ENCODE measurements around the gene BIRC5. TPM values are rescaled to one million over a fixed set of nuclear protein-coding genes. Genes with fewer than 3 reads are reported as not detected.

The BIRC5 gene
- total and polyA plus RNA-seq, 8 donors, result 0.12 to 1.7 (median 0.77) TPM; not detected in 1

GRCh38 chr17:78253946-78254672, 40.1 kb downstream of the BIRC5 start:
- DNase-seq (peak; percentile 79 to 94 (median 84)), ATAC-seq (peak; percentile 85 to 91 (median 88)), FAIRE-seq (no peak)
- TF ChIP-seq CTCF (IDR thresholded peaks at IDR 0.05), result no peak
- Histone ChIP-seq H3K36me3 (no peaks in the 10 kb centered on the region), H3K4me3 (peak overlapping the region; percentile 75 to 99 (median 90)), H3K9me3 (no peaks in the 10 kb centered on the region), H3K27ac (peak overlapping the region; percentile 58 to 79 (median 72)), H3K27me3 (no peaks in the 10 kb centered on the region), H3K4me1 (no peaks in the 10 kb centered on the region)
- intact Hi-C loops (cut with DNase I), result no loop called here
- 1 to 2% methylated on average over 53 to 73 of the region's 73 CpGs for WGBS, 2 donors

- intact Hi-C loops (cut with DNase I), result no loop called here
- no peaks in the 10 kb centered on the region for H3K36me3 ChIP-seq
- H3K9me3 ChIP-seq, result no peaks in the 10 kb centered on the region
- no peaks in the 10 kb centered on the region for H3K27me3 ChIP-seq
- peak in 2 of 6 donors; percentile 31 to 51 for DNase-seq
- ATAC-seq, result no peak
- 68 to 76% methylated on average over 18 of the region's 18 CpGs for WGBS, 2 donors
- no peaks in the 10 kb centered on the region for H3K4me1 ChIP-seq
- no peak overlapping the region for H3K27ac ChIP-seq
- no peak for FAIRE-seq
- no peak overlapping the region for H3K4me3 ChIP-seq
- TF ChIP-seq CTCF (IDR thresholded peaks at IDR 0.05), result no peak
Observed at GRCh38 chr17:78255029-78255656, 41.1 kb downstream of the BIRC5 start.

- FAIRE-seq (no peak), DNase-seq (peak in 1 of 6 donors; percentile 21), ATAC-seq (no peak)
- H3K4me1 ChIP-seq, result no peaks in the 10 kb centered on the region
- no peaks in the 10 kb centered on the region for H3K36me3 ChIP-seq
- WGBS, 2 donors, result 74 to 77% methylated on average over 13 to 14 of the region's 14 CpGs
- H3K27ac ChIP-seq, result no peak overlapping the region
- H3K9me3 ChIP-seq, result no peaks in the 10 kb centered on the region
- intact Hi-C loops (cut with DNase I), result no loop called here
- no peak overlapping the region for H3K4me3 ChIP-seq
- H3K27me3 ChIP-seq, result no peaks in the 10 kb centered on the region
- TF ChIP-seq CTCF (IDR thresholded peaks at IDR 0.05), result no peak
Observed at GRCh38 chr17:78255953-78256706, 42.1 kb downstream of the BIRC5 start.

- Histone ChIP-seq H3K27me3 (no peaks in the 10 kb centered on the region), H3K36me3 (no peaks in the 10 kb centered on the region), H3K9me3 (no peaks in the 10 kb centered on the region), H3K4me3 (no peak overlapping the region), H3K27ac (no peak overlapping the region), H3K4me1 (no peaks in the 10 kb centered on the region)
- intact Hi-C loops (cut with DNase I), result no loop called here
- FAIRE-seq, result no peak
- DNase-seq, result peak in 1 of 6 donors; percentile 28
- ATAC-seq, result no peak
- TF ChIP-seq CTCF (IDR thresholded peaks at IDR 0.05), result no peak
- WGBS, 2 donors, result 66% methylated on average over 16 to 18 of the region's 18 CpGs
Observed at GRCh38 chr17:78256707-78257591, 42.9 kb downstream of the BIRC5 start.
